Testis (tissue), 2 donors: ENCODE results near the gene IL2RG.
A peak's percentile ranks its signal among the peaks of the same experiment; 100 is the strongest.

ENCODE experiments used
- CTCF ChIP-seq, 3 experiments: fragments of 450-650 bp in 2 of 3; fragments of 200-600 bp in 1 of 3; sonication (generic) in 1 of 3; IDR thresholded peaks; one replicate each; pipeline ENCODE4 v1.5.1; 2016 to 2019; ENCODE audit warnings: antibody characterized with exemption in 3 of 3, mild to moderate bottlenecking in 2 of 3, moderate library complexity in 1 of 3
- POLR2A ChIP-seq: fragments of 450-650 bp; IDR thresholded peaks from one replicate; pipeline ENCODE4 v1.6.1; 2017; ENCODE audit warnings: antibody characterized with exemption, mild to moderate bottlenecking, moderate library complexity

GRCh38 chrX:71098302-71098701 lies 13.1 kb downstream of the IL2RG start:
- TF ChIP-seq CTCF (IDR thresholded peaks at IDR 0.05) (peak in 2 of 3 experiments; percentile 25 to 30), POLR2A (no peak)
